ENCODE results near the gene DNAI4.

DNA sequence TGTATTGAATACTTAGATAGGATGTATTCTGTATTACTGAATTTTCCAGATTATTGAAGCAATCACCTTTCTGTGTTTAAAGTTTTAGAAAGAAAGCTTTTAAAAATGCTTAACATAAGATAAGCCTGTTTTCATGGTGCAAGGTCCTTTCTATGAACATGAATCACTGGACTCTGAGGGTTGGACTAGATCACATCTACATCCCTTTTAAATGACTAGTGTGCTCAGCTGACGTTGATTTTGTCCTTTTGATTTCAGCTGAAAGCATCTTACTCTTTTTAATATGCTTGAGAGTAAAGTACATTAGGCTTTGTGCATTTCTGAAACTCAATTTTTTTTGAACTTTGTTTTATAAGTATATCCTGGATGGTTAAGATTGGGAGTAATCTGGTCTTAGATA, 16.3 kb upstream of the DNAI4 start:
- TF ChIP-seq, protein P1, sequence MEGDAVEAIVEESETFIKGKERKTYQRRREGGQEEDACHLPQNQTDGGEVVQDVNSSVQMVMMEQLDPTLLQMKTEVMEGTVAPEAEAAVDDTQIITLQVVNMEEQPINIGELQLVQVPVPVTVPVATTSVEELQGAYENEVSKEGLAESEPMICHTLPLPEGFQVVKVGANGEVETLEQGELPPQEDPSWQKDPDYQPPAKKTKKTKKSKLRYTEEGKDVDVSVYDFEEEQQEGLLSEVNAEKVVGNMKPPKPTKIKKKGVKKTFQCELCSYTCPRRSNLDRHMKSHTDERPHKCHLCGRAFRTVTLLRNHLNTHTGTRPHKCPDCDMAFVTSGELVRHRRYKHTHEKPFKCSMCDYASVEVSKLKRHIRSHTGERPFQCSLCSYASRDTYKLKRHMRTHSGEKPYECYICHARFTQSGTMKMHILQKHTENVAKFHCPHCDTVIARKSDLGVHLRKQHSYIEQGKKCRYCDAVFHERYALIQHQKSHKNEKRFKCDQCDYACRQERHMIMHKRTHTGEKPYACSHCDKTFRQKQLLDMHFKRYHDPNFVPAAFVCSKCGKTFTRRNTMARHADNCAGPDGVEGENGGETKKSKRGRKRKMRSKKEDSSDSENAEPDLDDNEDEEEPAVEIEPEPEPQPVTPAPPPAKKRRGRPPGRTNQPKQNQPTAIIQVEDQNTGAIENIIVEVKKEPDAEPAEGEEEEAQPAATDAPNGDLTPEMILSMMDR (IDR thresholded peaks at IDR 0.05): no peak
- TF ChIP-seq POLR2A (IDR thresholded peaks at IDR 0.05): no peak
